Activated T-helper 1 cell treated with anti-CD3 and anti-CD28 coated beads, Interleukin-12 subunit alpha, Interleukin-12 subunit beta, Interleukin-2, Interleukin-4 antibody, amounts not matched to agents 30 ng/mL and 10 ng/mL and 1 ng/mL, durations not matched to agents 14 hours and 24 hours and 36 hours (primary cell): ENCODE results near the gene RTN4RL1. TPM values are rescaled to one million over a fixed set of nuclear protein-coding genes. Genes with fewer than 3 reads are reported as not detected.
A peak's percentile ranks its signal among the peaks of the same experiment; 100 is the strongest.

Source experiments
- DNase-seq: peaks from one replicate; pipeline ENCODE4 v3.0.0; 2021; ENCODE audit warnings: low spot score
- H3K27ac Mint-ChIP-seq: one replicate; pipeline ENCODE4 v1.8.0; 2021; ENCODE audit warnings: mild to moderate bottlenecking, mixed read lengths
- H3K27me3 Mint-ChIP-seq: one replicate; pipeline ENCODE4 v1.8.0; 2022; ENCODE audit warnings: mild to moderate bottlenecking, moderate library complexity, mixed read lengths; ENCODE audit not compliant: insufficient read depth
- H3K36me3 Mint-ChIP-seq: one replicate; pipeline ENCODE4 v1.8.0; 2021; ENCODE audit warnings: low read depth, mixed read lengths
- H3K4me1 Mint-ChIP-seq: one replicate; pipeline ENCODE4 v1.8.0; 2021; ENCODE audit warnings: low read depth, mixed read lengths
- H3K4me3 Mint-ChIP-seq: one replicate; pipeline ENCODE4 v1.8.0; 2021; ENCODE audit warnings: mild to moderate bottlenecking, moderate library complexity, mixed read lengths
- H3K9me3 Mint-ChIP-seq: one replicate; pipeline ENCODE4 v1.8.0; 2021; ENCODE audit warnings: mixed read lengths
- intact Hi-C: fragments of 100-400 bp; cut with micrococcal nuclease; formaldehyde crosslinking; loops from one replicate; pipeline ENCODE4 v1.15.1; 2024
- total RNA-seq: library from RNA; stranded (reverse); gene quantifications from 2 replicates; pipeline ENCODE4 v1.2.3, GENCODE V29; 2022

Gene RTN4RL1
- total RNA-seq, 1 donor from 2014 or later = 1.0 TPM

DNA sequence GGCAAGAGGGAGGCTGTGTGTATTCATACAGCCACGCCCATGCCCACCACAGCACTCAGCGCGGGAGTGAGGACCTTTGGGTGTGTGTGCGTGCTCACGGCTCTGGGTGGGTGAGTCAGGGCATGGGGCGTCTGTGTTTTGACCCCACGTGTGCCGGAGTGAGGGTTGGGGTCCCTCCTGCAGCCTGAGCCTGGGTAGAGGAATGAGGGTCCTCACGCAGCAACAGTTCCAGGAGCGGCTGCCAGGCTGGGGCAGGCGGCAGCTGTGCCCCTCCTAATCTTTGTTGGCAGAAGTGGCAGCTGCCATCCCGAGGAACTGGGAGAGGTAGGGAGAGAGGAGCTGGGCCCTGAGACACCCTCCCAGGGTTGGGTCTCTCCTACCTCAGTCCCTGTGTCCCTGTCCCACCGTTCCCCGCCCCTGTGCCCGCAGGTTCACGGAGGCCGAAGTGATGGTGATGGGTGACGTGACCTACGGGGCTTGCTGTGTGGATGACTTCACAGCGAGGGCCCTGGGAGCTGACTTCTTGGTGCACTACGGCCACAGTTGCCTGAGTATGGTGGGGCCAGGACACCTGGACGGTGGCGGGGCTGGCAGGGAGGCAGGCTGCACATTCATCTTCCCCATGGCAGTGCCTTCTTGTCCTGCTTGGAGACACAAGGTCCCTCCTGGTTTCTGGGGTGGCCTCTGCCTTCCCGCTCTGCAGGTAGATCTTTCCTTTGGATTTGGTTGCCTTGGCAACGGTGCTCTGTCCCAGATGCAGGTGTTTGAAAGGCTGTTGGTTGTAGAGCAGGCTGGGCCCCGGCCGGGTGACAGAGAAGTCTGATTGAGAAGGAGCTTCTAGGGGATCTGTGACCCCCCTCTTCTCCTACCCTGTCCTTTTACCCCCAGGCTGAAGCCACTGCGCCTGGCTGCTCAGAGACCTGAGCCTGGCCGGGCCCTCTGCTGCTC, 10.7 kb upstream of the RTN4RL1 start:
- intact Hi-C loops = no loop called here
- Mint-ChIP-seq H3K9me3 (no peaks in the 10 kb centered on the region), H3K4me3 (no peak overlapping the region), H3K27ac (no peak overlapping the region), H3K4me1 (peaks cover 7% of the 10 kb centered on the region), H3K36me3 (peaks cover 15% of the 10 kb centered on the region), H3K27me3 (no peaks in the 10 kb centered on the region)
- DNase-seq = no peak

DNA sequence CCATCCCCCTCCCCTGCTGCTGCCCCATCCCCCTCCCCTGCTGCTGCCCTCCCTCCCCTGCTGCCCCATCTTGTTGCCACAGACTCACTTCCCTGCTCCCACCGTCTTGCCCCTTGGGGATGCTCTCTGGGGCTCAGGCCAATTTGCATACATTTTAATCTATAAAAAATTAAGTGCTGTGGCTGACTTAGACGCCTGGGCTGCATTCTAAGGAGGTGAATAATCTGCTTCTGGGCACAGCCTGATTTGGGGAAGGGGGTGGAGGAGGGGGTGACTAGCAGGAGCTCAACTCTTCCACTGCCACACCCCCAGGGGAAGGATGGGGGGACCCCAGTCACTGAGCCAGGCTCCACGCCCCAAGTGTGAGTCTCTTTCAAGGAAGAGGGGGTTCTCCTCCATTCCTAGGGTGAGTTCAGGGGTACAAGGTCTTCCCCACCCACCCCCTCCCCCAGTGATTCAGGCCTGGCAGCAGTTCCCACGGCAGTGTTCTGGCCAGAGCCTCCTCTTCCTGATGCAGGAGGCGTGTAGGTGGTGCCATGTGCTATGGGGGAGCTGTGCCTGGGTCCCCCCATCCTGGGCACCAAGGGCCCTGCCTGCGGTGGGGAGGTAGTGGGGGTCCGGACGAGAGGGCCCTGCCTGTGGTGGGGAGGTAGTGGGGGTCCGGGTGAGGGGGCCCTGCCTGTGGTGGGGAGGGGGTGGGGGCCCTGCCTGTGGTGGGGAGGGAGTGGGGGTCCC, 9.8 kb upstream of the RTN4RL1 start:
- no peak overlapping the region for H3K4me3 Mint-ChIP-seq
- peaks cover 5% of the 10 kb centered on the region for H3K4me1 Mint-ChIP-seq
- H3K36me3 Mint-ChIP-seq = peaks cover 9% of the 10 kb centered on the region
- no peaks in the 10 kb centered on the region for H3K27me3 Mint-ChIP-seq
- intact Hi-C loops = no loop called here
- H3K9me3 Mint-ChIP-seq = no peaks in the 10 kb centered on the region
- DNase-seq = no peak
- no peak overlapping the region for H3K27ac Mint-ChIP-seq

DNA sequence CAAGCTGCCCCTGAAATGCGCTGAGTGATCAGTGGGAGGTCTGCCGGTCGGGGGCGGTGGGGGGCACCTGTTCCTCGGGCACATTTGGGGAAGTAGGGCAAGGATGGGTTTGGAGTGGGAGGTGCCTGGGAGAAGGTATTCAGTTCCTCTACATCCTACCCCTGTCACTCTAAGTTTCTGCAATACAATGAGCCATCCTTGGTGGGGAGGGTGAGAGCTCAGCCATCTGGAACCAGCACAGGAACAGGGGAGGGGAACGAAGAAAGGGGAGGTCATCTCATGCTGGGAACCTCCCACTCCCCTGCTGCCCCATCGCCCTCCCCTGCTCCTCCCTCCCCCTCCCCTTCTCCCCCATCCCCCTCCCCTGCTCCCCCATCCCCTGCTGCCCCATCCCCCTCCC, 9.0 kb upstream of the RTN4RL1 start:
- H3K4me1 Mint-ChIP-seq = peaks cover 5% of the 10 kb centered on the region
- H3K4me3 Mint-ChIP-seq = no peak overlapping the region
- no peak for DNase-seq
- H3K9me3 Mint-ChIP-seq = no peaks in the 10 kb centered on the region
- no peak overlapping the region for H3K27ac Mint-ChIP-seq
- intact Hi-C loops = no loop called here
- H3K27me3 Mint-ChIP-seq = no peaks in the 10 kb centered on the region
- peaks cover 7% of the 10 kb centered on the region for H3K36me3 Mint-ChIP-seq

DNA sequence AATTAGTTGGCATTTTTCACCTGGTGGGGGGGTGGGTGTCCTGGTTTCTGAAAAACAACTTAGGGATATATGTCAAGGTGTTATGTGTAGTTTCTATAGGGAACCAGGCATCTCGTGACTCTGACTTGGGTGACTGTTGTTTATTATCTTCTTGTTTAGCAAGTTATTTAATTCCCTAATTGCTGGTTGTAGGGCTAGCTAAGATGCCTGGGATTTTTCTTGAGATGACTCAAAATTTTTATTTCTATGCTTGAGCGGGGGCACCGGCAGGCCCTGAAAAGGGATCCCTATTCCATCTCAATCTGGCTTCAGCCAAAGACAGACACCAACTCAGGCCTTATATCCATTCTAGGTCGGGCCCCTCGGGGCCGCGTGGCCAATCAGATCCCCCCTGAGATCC, 8.0 kb upstream of the RTN4RL1 start:
- H3K9me3 Mint-ChIP-seq = no peaks in the 10 kb centered on the region
- intact Hi-C loops = no loop called here
- H3K4me3 Mint-ChIP-seq = no peak overlapping the region
- no peak overlapping the region for H3K27ac Mint-ChIP-seq
- H3K36me3 Mint-ChIP-seq = peaks cover 7% of the 10 kb centered on the region
- peaks cover 9% of the 10 kb centered on the region for H3K27me3 Mint-ChIP-seq
- no peak for DNase-seq
- H3K4me1 Mint-ChIP-seq = peaks cover 5% of the 10 kb centered on the region

DNA sequence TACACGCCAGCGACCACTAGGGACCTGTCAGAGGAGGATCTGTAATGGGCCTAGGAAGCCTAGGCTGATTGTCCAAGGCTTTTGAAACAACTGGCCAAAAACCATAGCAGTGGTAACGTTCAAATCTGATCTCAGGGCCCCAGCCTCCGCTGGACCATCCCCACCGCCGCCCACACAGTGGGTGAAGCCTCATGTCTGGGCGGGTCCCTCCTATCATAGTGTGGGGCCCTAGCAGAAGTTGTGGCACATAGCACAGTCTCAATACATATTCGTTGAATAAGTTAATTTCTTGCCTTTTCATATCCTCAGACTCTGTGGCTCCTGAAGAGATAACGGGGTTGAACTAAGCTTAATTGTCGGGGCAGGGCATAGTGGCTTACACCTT, 5.6 kb upstream of the RTN4RL1 start:
- Mint-ChIP-seq H3K4me1 (peaks cover 11% of the 10 kb centered on the region), H3K9me3 (no peaks in the 10 kb centered on the region), H3K27me3 (peaks cover 30% of the 10 kb centered on the region), H3K4me3 (peak overlapping the region; percentile 92), H3K36me3 (no peaks in the 10 kb centered on the region), H3K27ac (peak overlapping the region; percentile 75)
- intact Hi-C loops = loop anchor here (1.0 kb wide), 5 partner anchors 11 to 313 kb away; partner anchors contain the start of gene SMYD4
- DNase-seq = no peak

DNA sequence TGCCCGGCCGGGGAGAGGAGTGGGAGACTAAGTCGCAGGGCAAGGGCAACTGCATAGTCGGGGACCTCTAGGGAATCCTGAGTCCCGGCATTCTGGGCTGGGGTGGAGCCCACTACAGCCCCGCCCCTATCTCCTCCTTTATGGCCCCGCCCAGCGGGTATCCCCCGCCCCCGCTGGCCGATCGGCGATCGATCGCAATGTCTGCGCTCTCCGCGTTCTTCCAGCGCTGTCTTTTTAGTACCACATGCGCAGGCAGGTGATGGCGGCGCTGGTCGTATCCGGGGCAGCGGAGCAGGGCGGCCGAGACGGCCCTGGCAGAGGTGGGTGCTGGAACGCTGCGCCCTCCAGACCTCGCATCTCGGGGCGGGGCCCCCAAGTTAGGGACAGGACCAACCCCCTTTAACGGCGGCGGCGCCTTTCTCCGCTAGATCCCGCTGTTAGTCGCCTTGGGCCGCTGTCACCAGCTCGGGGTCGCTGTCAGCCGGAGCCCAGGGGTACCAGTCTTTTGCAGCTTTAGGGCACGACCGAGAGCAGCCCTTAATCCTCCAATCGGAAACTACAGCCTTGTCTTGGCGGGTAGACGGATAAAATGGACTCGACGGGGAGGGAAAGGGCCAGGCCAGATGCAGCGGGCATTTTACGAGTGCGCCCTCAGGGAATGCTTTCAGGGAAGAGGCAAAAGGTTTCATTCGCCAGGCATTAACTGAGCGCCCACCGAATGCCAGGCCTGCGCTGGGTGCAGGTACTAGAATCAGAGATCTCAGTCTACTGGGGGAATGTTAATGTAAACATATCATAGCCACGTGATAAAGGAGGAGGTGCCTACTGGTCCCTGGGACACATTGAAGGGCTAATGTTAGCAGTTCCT, 5.0 kb upstream of the RTN4RL1 start, which contains the start of gene DPH1:
TSS of gene DPH1 (plus strand) at position 243 of the 868 bp plus-strand sequence. CDS start at position 260, 17 bp downstream.
- Mint-ChIP-seq H3K36me3 (no peaks in the 10 kb centered on the region), H3K4me3 (peak within 1 kb of the TSS; percentile 92), H3K27ac (peak within 1 kb of the TSS; percentile 75), H3K9me3 (no peaks in the 10 kb centered on the region), H3K27me3 (peaks cover 35% of the 10 kb centered on the region), H3K4me1 (peaks cover 13% of the 10 kb centered on the region)
- intact Hi-C loops = loop anchor here (1.0 kb wide), 5 partner anchors 11 to 313 kb away; partner anchors contain the start of gene SMYD4
- DNase-seq = peak; percentile 85

DNA sequence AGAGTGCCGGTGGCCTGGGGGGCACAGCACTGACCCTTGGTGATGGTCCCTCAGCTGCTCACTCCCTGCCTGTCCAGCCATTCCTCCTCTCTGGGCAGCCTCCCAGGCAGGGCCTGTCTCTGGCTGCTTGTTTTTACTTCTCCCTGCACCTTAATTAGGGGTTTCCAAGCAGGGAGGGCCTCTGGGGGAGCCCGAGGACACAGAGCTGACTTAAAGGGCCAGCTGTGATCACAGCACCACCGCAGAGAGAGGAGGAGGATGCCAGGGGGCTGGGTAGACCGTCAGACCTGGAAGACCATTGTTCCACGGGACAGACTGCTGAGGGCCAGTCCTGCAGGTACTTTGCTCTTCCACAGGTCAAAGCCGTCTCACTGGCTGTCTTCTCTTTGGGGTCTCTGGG, 3.6 kb upstream of the RTN4RL1 start:
- Mint-ChIP-seq H3K36me3 (no peaks in the 10 kb centered on the region), H3K27ac (no peak overlapping the region), H3K4me1 (peaks cover 13% of the 10 kb centered on the region), H3K27me3 (peaks cover 37% of the 10 kb centered on the region), H3K9me3 (no peaks in the 10 kb centered on the region), H3K4me3 (peak overlapping the region; percentile 33)
- DNase-seq = no peak
- intact Hi-C loops = no loop called here

DNA sequence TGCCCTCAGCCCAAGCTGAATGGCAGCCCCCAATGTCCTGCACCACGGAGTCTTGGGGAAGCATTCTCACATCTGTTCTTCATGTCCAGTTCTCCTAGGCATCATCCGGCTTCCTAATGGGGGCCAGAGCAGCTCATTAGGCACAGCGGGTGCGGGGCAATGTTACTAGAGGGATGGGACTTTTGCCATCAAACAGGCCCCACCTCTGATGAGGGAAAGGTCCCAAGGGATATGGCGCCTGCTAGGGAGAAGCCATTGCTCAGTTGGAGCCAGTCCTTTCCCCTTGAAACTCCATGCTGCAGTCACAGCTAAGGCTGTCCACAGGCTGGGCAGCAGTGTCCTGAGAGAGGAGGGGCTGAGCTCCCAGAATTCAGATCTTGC, 3.1 kb upstream of the RTN4RL1 start:
- Mint-ChIP-seq H3K27me3 (peaks cover 39% of the 10 kb centered on the region), H3K9me3 (no peaks in the 10 kb centered on the region), H3K4me3 (peak overlapping the region; percentile 63), H3K27ac (no peak overlapping the region), H3K36me3 (no peaks in the 10 kb centered on the region), H3K4me1 (peaks cover 13% of the 10 kb centered on the region)
- no peak for DNase-seq
- intact Hi-C loops = no loop called here

DNA sequence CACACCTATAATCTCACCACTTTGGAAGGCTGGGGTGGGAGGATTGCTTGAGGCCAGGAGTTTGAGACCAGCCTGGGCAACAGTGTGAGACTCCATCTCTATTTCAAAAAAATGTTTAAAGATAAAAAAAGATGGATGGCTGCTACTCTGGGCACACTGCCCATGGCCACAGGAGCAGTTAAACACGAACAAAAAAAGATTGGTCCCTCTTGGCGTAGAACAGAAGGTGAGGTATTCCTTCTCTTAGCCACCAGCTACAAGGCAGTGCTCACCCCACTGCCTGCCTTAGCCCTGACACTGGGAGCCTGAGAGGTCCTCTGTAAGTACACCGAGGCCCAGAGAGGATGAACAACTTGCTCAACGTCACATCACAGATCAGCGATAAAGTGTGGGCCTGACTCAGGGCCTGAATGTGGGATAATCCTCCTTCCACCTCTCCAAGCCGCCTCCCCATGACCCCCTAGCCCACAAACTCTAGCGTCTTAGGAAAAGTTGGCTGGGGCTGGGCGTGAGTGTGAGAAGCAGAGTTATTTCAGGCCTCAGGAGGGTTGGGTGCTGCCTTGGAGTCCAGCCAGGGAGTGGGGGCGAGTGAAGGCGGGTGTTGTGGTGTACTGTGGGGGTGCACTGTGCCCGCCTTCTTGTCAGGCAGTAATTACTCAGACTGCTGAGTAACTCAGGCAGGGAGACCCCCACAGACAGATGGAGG, 2.5 kb upstream of the RTN4RL1 start:
- Mint-ChIP-seq H3K9me3 (no peaks in the 10 kb centered on the region), H3K4me3 (peak overlapping the region; percentile 38), H3K4me1 (peaks cover 13% of the 10 kb centered on the region), H3K27ac (no peak overlapping the region), H3K36me3 (no peaks in the 10 kb centered on the region), H3K27me3 (peaks cover 45% of the 10 kb centered on the region)
- intact Hi-C loops = no loop called here
- no peak for DNase-seq

DNA sequence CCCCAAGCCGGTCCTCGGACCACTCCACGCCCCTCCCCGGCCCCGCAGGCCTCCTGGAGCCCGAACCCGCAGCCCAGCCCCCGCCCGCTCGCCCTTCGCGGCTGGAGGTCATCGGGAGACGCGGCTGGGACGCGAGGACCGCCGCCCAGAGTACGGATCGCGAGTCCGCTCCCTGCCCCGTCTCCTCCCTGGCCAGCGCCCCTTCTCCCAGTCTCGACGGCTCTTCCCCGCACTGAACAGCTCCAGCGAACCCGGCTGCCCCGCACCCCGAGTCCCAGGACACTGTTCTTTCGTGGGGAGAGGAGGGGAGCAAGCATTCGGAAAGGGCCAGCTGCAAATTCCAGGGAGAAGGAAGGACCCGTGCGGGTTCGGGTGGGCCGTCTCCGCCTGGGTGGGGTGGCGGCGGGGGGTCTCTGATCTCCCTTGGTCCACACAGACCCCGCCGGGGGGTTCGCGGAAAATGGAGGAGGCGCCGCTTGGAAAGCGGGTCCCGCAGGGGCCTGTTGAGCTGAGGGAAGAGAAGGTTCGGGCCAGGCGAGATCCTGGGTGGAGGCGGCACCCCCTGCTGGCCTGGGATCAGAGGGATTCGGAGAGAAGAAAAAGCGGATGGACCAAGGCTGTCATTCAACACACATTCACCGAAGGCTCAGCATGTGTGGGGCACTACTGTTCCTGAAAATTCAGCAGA, 632 bp upstream of the RTN4RL1 start:
- intact Hi-C loops = loop anchor here (1.0 kb wide), 1 partner anchor 117 kb away; no protein-coding TSS in a partner anchor
- Mint-ChIP-seq H3K4me1 (peaks cover 10% of the 10 kb centered on the region), H3K27ac (no peak overlapping the region), H3K9me3 (no peaks in the 10 kb centered on the region), H3K27me3 (peaks cover 57% of the 10 kb centered on the region), H3K36me3 (no peaks in the 10 kb centered on the region), H3K4me3 (peak overlapping the region; percentile 72)
- DNase-seq = no peak

DNA sequence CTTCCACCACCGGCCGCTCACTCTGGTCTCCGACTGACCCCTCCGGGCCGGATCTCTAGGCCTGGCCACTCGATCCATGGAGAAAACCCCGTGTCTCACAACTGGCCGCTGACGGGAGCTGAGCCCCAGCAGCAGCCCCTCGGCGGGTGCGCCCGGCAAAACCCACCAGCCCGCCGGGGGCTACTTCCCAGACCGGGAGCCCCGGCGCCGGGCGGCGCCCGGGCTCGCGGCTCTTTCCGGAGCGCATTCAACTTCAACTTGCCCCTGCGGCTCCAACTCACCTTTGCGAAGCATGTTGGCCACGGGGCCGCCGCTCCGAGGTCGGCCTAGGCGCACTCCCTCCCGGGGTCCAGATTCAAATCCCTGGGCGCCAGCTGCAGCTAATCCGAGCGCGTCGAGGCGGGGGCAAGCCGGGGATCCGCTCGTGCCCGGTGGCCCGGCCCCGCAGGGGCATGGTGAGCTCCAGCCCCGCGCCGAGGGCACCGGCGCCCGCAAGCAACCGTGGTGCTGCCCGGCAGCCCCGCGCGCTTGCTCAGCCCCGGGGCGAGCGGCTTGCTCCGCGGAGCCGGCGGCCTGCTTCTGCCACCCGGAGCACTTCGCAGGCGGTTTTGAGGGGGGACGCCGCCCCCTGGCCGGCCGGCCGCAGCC, 438 bp downstream of the RTN4RL1 start:
- peaks cover 65% of the 10 kb centered on the region for H3K27me3 Mint-ChIP-seq
- no peaks in the 10 kb centered on the region for H3K36me3 Mint-ChIP-seq
- DNase-seq = no peak
- peaks cover 8% of the 10 kb centered on the region for H3K4me1 Mint-ChIP-seq
- intact Hi-C loops = loop anchor here (1.0 kb wide), 1 partner anchor 116 kb away; no protein-coding TSS in a partner anchor
- peak overlapping the region; percentile 45 for H3K4me3 Mint-ChIP-seq
- no peak overlapping the region for H3K27ac Mint-ChIP-seq
- H3K9me3 Mint-ChIP-seq = no peaks in the 10 kb centered on the region
